NOMO-1 treated with DMSO at 0.1 percent for 48 hours (cell line): ENCODE results near the gene OXLD1.

Experiments
- DNase-seq: peaks from one replicate; lab custom pipeline; 2025; ENCODE audit not compliant: unreplicated experiment; lab: John Stamatoyannopoulos, UW

Gene OXLD1

DNA sequence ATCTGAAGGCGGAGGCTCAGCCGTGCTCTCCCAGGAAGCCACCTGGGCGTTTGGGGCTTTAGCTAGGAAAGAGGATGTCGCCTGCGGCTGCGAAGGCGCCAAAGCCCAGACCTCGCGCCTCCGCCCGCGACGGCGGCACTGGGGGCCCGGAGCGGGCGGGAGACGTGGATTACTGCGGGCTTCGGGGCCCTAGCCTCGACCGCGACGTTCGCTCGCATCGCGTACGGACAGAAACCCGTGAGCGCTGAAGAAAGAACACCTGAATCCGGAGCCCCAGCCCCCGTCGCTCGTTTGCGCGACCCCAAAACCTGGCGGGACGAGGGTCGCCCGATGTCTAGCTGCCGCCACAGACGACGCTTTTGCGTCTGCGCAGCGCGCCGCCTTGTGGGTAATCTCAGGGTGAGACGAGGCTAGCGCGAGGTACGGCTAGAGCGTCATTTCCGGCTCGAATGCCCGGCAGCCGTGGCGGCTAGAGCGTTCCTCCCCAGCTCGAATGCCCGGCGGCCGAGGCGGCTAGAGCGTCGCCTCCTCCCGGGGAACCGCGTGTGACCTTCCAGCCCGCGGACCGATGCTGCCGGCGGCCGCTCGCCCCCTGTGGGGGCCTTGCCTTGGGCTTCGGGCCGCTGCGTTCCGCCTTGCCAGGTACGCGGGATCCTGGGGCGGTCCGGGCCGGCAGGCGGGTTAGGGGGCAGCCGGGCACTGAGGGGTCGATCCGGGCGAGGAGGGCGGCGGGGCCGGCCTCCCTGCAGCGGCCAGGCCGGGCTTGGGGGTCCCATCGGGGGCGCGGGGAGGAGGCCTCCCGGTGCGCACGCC lies 36.7 kb upstream of the OXLD1 start, which contains the start of gene MRPL12:
Gene MRPL12 (plus strand): TSS at position 434 of the 813 bp plus-strand sequence. CDS start 135 bp downstream, at position 569.
- DNase-seq = peak; percentile 90

DNA sequence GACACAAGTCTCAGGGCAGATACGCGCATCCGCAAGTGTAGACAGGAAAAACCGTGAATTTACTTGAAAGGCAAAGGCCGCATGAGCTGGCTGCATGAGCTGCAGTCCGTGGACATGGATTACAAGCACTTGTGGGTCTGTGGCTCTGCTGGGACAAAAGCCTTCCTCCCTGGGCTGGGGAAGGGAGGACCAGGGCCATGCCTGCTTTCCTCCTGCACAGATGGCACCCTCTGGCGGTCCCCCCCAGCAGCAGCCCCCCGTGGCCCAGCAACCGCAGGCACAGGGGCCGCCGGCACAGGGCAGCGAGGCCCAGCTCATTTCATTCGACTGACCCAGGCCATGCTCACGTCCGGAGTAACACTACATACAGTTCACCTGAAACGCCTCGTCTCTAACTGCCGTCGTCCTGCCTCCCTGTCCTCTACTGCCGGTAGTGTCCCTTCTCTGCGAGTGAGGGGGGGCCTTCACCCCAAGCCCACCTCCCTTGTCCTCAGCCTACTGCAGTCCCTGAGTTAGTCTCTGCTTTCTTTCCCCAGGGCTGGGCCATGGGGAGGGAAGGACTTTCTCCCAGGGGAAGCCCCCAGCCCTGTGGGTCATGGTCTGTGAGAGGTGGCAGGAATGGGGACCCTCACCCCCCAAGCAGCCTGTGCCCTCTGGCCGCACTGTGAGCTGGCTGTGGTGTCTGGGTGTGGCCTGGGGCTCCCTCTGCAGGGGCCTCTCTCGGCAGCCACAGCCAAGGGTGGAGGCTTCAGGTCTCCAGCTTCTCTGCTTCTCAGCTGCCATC lies 35.1 kb upstream of the OXLD1 start:
- no peak for DNase-seq

DNA sequence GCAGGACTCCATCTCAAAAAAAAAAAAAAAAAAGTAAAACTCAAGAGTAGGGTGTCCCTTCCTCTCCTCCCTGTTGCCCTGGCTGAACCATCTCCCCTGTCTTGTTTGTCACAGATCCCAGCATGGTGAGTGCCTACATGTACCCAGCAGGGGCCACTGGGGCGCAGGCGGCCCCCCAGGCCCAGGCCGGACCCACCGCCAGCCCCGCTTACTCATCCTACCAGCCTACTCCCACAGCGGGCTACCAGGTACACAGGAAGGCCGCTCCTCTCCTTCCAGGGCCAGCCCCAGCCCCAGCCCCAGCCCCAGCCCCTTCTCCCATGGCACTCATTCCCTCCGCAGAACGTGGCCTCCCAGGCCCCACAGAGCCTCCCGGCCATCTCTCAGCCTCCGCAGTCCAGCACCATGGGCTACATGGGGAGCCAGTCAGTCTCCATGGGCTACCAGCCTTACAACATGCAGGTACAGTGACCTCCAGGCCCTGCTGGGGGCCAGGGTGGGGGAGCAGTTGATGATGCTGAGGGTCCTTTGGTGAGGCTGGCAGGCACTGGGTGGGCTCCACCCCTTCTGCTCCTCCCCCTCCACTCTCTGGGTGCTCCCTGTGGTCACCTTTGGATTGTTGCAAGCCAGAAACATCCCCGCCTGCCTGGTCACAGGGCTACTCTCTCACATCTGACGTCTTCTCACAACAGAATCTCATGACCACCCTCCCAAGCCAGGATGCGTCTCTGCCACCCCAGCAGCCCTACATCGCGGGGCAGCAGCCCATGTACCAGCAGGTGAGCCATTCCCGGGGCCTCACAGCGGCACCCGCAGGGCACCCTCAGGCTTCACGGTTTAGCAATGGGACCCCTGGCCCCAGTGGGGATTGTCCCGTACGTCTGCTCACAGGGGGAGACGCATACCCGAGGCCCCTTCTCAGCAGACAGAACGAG lies 34.2 kb upstream of the OXLD1 start:
- DNase-seq = no peak

DNA sequence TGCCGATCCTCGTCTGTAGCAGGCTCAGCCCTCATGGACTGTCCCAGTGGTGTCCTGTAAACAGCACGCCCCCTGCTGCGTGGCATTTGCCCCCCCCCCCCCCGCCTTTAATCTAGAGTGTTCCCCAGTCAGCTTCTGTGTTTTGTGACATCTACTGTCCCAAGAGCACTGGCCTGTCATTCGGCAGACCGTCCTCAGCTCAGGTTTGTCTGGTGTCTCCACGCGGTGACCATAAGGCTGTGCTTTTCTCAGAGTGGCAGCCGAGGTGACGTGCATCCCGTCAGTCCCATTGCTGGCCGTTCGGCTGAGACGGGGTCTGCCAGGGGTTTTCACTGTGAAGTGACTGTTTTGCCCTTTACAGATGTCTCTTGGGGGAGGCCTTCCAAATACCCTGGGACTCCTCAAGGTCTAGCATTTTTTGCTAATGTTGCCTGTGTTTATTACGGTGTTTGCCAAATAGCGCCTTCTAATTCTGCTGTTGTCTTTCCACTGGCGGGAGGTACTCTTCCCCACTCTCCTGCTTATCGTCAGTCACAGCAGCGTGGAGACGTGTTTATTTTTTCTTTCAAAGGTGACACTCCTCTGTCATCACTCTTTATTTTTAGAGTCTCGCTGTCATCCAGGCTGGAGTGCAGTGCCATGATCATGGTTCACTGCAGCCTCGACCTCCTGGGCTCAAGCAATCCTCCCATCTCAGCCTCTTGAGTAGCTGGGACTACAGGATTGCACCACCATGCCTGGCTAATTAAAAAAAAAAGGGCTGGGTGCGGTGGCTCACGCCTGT lies 31.0 kb upstream of the OXLD1 start:
- DNase-seq = no peak

DNA sequence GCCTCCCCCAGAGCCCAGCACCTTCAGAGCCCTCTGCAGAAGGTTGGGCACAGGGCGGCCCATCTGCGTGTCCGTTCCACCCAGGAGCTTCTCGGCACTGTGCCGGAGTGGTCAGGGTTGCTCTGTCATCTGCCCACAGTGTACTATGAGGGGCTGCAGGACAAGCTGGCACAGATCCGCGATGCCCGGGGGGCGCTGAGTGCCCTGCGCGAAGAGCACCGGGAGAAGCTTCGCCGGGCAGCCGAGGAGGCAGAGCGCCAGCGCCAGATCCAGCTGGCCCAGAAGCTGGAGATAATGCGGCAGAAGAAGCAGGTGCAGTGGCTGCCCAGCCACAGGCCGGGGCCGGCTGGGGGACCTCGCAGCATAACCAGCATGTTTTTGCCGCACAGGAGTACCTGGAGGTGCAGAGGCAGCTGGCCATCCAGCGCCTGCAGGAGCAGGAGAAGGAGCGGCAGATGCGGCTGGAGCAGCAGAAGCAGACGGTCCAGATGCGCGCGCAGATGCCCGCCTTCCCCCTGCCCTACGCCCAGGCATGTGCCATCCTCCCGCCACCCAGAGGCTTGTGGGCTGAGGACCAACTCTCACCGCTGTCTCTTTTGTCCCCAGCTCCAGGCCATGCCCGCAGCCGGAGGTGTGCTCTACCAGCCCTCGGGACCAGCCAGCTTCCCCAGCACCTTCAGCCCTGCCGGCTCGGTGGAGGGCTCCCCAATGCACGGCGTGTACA lies 30.0 kb upstream of the OXLD1 start:
- no peak for DNase-seq

DNA sequence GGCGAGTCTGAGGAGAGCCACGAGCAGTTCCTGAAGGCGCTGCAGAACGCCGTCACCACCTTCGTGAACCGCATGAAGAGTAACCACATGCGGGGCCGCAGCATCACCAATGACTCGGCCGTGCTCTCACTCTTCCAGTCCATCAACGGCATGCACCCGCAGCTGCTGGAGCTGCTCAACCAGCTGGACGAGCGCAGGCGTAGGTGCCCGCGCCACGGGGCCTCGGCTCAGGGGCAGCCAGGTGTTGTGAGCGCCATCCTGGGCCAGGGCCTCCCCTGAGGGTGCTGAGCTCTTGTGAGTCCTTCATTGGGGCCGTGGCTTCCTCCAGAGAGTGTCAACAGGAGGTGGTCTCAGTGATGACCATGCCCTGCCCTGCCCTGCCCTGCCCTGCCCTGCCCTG lies 29.4 kb upstream of the OXLD1 start:
- no peak for DNase-seq

DNA sequence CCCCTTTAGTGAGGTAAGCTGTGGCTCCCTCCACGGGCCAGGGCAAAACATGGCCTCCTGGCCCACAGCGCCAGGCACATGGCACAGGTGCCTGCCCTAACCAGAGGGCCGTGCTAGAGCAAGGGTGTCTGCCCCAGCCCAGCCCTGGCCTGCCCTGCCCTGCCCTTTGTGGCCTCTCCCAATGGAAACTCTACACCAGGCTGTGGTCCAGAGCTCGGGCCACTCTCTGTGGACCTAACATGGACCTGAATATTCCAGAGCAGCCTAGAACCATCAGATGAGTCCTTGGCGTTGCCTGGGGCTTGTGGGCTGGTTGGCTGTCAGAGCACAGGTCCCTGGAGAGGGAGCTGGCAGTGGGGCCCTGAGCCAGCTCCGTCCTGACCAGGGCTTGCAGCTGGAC lies 28.8 kb upstream of the OXLD1 start:
- no peak for DNase-seq

DNA sequence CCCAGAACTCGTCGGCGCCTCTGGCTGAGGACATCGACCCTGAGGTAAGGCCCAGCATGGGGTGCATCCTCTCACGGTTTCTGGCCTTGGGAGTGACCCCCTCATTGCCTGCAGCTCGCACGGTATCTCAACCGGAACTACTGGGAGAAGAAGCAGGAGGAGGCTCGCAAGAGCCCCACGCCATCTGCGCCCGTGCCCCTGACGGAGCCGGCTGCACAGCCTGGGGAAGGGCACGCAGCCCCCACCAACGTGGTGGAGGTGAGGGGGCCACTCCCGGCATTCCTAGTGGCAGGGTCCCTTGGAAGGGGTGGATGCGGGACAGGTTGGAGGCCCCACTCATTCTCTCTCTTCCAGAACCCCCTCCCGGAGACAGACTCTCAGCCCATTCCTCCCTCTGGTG lies 28.4 kb upstream of the OXLD1 start:
- DNase-seq = no peak

DNA sequence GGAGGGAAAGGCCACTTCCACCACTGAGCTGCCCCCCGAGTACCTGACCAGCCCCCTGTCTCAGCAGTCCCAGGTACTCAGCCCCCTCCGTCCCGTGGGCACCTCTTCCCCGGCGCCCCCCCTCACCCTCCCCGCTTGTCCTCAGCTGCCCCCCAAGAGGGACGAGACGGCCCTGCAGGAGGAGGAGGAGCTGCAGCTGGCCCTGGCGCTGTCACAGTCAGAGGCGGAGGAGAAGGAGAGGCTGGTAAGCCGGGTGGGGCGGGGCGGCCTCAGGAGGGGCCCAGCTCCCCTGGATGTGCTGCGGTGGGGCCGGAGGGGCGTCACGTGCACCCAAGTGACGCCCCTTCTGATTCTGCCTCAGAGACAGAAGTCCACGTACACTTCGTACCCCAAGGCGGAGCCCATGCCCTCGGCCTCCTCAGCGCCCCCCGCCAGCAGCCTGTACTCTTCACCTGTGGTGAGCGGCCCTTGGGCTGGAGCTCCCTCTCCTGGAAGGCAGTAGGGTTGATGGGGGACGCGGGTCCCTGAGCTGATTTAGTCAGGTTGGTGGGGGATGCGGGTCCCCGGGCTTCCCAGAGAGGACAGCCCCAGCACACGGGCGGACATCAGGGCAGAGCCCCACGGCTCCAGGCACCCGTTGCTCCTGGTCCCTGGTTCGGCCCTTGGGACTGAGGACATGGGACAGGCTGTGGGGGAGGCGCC lies 27.3 kb upstream of the OXLD1 start:
- no peak for DNase-seq

DNA sequence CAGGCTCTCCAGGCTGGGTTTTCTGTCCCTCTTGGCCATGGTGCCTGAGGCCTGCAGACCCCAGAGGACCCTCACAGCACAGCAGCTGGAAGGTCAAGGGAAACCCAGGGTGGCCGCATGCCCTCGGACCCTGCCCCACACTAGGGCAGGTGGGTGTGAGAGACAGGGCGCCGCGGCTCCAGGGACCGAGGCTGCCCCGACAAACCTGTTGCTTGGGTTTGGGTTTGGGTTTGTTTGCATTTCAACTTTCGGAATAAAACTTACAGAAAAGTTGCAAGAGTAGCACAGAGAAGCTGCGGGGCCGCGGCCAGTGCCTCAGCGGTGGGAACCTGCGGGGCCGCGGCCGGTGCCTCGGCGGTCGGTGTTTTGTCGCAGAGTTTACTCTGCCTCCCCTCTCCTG lies 25.2 kb upstream of the OXLD1 start:
- no peak for DNase-seq

DNA sequence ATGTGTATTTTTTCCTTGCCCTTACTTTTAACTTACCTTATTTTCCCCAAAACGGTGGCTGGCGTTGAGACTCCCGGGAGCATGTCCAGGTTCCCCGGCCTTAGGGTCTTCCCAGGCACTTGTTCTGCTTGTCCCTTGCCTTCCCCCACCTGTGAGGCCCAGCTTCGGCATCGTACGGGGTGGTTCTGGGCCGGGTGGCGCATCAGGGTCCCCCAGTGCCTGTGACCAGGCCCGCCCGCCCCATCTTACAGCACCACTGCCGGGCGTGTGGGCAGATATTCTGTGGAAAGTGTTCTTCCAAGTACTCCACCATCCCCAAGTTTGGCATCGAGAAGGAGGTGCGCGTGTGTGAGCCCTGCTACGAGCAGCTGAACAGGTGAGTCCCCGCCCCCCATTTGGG lies 24.8 kb upstream of the OXLD1 start:
- no peak for DNase-seq

DNA sequence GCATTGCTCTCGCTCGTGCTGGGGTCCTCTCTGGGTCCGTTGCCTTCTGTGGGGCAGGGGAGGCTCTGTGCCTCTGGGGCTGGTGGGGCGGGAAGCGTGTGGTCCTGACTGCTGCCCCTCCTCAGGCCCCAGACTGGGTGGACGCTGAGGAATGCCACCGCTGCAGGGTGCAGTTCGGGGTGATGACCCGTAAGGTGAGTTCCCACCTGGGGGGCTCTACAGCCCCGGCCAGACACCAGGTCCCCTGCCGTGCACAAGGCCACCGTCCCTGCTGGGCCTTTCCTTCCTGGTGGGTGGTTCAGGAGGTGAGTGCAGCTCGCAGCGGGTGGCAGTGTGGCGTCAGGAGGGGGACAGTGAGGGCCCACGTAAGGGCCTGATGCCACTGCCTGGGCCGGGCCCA lies 24.1 kb upstream of the OXLD1 start:
- DNase-seq = no peak

DNA sequence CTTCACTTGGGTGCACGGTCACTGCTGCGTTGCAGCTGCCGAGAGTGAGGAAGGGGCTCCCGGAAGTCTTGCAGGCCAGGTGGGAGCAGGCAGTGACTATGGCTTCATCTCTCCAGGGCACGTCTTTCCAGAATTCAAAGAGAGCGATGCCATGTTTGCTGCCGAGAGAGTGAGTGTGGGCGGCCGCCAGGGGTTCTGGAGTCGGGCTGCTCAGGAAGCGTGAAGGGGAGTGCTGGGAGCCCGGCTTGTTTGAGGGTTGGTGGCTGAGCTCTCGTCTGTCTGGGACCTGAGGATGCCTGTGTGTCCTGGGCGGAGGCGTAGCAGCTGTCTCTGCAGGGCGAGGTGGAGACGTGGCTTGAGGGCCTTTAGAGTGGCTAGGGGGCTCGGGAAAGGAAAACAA lies 23.7 kb upstream of the OXLD1 start:
- no peak for DNase-seq

DNA sequence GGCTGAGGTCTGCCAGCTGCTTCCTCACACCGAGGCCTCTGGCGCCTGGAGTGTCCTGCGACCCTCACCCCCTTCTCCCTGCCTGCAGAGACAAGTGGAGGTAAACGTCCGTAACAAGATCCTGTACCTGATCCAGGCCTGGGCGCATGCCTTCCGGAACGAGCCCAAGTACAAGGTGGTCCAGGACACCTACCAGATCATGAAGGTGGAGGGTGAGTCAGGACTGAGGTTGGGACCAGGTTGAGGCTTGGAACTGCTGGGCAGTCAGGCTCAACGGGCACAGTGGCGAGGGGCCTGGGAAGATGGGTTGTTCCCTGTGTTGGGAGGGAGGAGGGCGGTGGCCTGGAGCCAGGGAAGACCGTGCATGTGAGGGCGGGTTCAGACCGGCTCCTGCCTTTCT lies 22.2 kb upstream of the OXLD1 start:
- no peak for DNase-seq

DNA sequence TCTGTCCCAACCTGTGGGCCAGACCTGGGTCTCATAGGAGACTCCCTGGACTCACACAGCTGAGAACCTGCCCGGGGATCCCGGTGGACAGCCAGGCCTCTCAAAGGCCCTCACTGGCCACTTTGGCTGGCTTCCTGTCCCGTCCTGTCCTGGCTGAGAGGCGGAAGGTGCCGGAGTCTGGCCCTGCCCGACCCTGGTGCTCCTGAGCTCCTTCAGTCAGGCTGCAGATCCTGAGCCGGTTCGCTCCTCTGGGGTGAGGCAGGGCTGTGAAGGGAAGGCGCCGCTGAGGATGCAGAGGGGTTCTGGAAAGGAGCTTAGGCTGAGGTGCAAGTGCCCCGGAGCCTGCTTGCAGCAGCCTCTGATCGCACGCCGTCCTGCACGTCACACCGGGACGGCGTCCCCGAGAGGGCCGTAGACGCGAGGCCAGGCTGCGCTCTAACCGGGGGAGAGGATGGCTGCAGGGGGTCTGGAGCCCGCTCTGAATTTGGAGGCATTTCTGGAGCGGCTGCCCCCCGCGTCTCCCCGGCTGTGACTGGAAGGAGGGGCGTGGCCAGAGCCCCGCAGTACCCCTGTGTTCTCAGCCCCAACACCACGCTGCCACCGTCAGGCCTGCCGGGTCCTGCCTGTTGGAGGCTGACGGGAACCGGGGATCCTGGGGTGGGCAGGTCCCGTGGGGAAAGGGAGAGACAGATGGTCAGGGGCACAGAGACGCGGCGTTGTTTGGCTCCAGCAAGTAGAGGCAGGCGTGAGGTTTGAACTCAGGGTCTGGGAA lies 21.6 kb upstream of the OXLD1 start:
- no peak for DNase-seq

DNA sequence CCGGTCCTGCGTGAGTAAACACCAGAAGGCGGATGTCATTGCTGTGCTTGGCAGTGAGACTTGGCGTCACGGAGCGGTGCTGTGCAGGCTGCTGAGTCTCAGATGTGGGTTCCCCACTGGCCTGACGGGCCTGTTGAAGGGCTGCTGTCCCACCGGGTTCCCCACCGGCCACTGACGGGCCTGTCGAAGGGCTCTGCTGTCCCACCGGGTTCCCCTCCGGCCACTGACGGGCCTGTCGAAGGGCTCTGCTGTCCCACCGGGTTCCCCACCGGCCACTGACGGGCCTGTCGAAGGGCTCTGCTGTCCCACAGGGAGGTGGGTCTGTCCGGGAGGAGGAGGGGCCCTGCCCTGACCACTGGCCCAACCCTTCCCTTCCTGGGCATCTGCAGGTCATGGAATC lies 20.2 kb upstream of the OXLD1 start:
- DNase-seq = no peak

DNA sequence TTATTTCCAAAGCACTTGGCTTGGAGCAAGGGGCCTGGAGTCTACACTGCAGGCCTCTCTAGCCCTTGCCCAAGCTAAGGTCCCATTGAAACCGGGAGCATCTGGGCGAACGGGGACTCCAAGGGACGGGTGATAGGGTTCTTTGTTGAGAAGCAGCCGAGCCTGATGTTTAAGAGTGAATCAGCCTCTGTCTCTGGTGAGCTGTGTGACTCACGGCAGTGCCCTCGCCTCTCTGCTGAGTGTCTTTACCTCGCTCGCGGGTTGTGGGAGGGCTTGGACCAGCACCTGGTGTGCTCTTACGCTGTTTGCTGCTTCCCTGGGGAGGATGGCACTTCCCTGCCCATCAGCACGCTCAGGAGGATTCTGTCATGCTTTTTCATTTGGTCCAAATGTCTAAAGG lies 18.7 kb upstream of the OXLD1 start:
- no peak for DNase-seq

DNA sequence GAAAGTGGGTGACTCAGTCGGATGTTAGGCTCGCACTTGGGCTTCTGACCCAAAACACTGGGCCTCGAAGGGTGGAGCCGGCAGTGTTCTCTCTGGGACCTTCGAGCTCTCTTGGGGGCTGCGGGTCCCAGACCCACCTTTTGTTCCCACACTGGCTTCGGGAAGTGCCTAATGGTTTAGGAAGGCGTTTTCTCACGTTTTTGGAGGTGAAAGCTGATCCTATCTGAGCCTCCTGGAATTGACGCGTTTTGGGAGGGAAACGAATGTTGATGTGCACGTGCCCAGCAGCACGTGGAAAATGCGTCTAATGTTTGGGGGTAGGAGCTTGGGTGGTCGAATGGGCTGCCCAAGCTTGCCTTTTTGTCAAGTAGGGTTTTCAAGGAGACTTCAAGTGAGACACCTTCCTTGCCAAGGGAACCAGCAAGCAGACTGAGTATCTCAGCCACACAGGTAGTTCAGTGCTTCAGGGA lies 18.1 kb upstream of the OXLD1 start:
- DNase-seq = no peak
